Right kidney (tissue), 9 donors: ENCODE results near the gene TSPAN15.

ENCODE experiments used
- DNase-seq: peaks from one replicate; pipeline ENCODE4 v3.0.0-alpha.2; 2016
- long read RNA-seq, 8 donors: transcript quantifications; one replicate each; lab custom pipeline, GENCODE V29; 2026

Gene TSPAN15
- long read RNA-seq, donor 1, transcript TSPAN15-201 (8 exons, 1,698 nt) = major isoform, 26 of 28 reads
- long read RNA-seq, donor 1, partial matches to known transcripts = 0 of 28 reads
- long read RNA-seq, donor 1, other reads (novel, unspliced or antisense) = 0 of 28 reads
- long read RNA-seq, donor 2, transcript TSPAN15-201 (8 exons, 1,698 nt) = major isoform, 16 of 16 reads
- long read RNA-seq, donor 2, partial matches to known transcripts = 0 of 16 reads
- long read RNA-seq, donor 2, other reads (novel, unspliced or antisense) = 0 of 16 reads
- long read RNA-seq, donor 3, transcript TSPAN15-201 (8 exons, 1,698 nt) = major isoform, 12 of 12 reads
- long read RNA-seq, donor 3, partial matches to known transcripts = 0 of 12 reads
- long read RNA-seq, donor 3, other reads (novel, unspliced or antisense) = 0 of 12 reads
- long read RNA-seq, donor 4, transcript TSPAN15-201 (8 exons, 1,698 nt) = major isoform, 18 of 18 reads
- long read RNA-seq, donor 4, partial matches to known transcripts = 0 of 18 reads
- long read RNA-seq, donor 4, other reads (novel, unspliced or antisense) = 0 of 18 reads
- long read RNA-seq, donor 5, transcript TSPAN15-201 (8 exons, 1,698 nt) = major isoform, 10 of 10 reads
- long read RNA-seq, donor 5, partial matches to known transcripts = 0 of 10 reads
- long read RNA-seq, donor 5, other reads (novel, unspliced or antisense) = 0 of 10 reads
- long read RNA-seq, donor 6, transcript TSPAN15-201 (8 exons, 1,698 nt) = major isoform, 16 of 18 reads
- long read RNA-seq, donor 6, partial matches to known transcripts = 0 of 18 reads
- long read RNA-seq, donor 6, other reads (novel, unspliced or antisense) = 0 of 18 reads
- long read RNA-seq, donor 7, transcript TSPAN15-201 (8 exons, 1,698 nt) = major isoform, 31 of 54 reads
- long read RNA-seq, donor 7, partial matches to known transcripts = 13 of 54 reads
- long read RNA-seq, donor 7, other reads (novel, unspliced or antisense) = 6 of 54 reads
- long read RNA-seq, donor 8, transcript TSPAN15-201 (8 exons, 1,698 nt) = major isoform, 22 of 24 reads
- long read RNA-seq, donor 8, partial matches to known transcripts = 0 of 24 reads
- long read RNA-seq, donor 8, other reads (novel, unspliced or antisense) = 0 of 24 reads

- peak; percentile 83 for DNase-seq
Measured at GRCh38 chr10:69451209-69451783, at the start of gene TSPAN15. TSPAN15 (plus strand) TSS chr10:69451465; CDS start chr10:69451595, 130 bp downstream.

- DNase-seq = no peak
Measured at GRCh38 chr10:69402386-69402785, 48.9 kb upstream of the TSPAN15 start.

- DNase-seq = no peak
Measured at GRCh38 chr10:69403066-69403465, 48.2 kb upstream of the TSPAN15 start.

GRCh38 chr10:69403519-69403918 is 47.7 kb upstream of the TSPAN15 start:
- no peak for DNase-seq

- no peak for DNase-seq
Measured at GRCh38 chr10:69404786-69405185, 46.5 kb upstream of the TSPAN15 start.

- no peak for DNase-seq
Measured at GRCh38 chr10:69405221-69405620, 46.0 kb upstream of the TSPAN15 start.

GRCh38 chr10:69406302-69406811 is 44.9 kb upstream of the TSPAN15 start:
- DNase-seq = no peak

GRCh38 chr10:69406816-69407580 is 44.3 kb upstream of the TSPAN15 start:
- no peak for DNase-seq

GRCh38 chr10:69407621-69408301 is 43.5 kb upstream of the TSPAN15 start:
- peak; percentile 28 for DNase-seq

GRCh38 chr10:69408318-69409175 is 42.7 kb upstream of the TSPAN15 start:
- DNase-seq = peak; percentile 78

- no peak for DNase-seq
Measured at GRCh38 chr10:69409176-69409495, 42.1 kb upstream of the TSPAN15 start.

- no peak for DNase-seq
Measured at GRCh38 chr10:69409968-69410367, 41.3 kb upstream of the TSPAN15 start.

- DNase-seq = no peak
Measured at GRCh38 chr10:69410487-69410886, 40.8 kb upstream of the TSPAN15 start.

GRCh38 chr10:69411476-69411875 is 39.8 kb upstream of the TSPAN15 start:
- DNase-seq = no peak

- DNase-seq = no peak
Measured at GRCh38 chr10:69412232-69412790, 39.0 kb upstream of the TSPAN15 start.

- DNase-seq = peak; percentile 36
Measured at GRCh38 chr10:69413221-69413865, 37.9 kb upstream of the TSPAN15 start.

GRCh38 chr10:69414036-69415018 is 36.9 kb upstream of the TSPAN15 start:
- DNase-seq = no peak

GRCh38 chr10:69415049-69415448 is 36.2 kb upstream of the TSPAN15 start:
- DNase-seq = no peak
